ENCODE results near the gene HES4.

HES4 gene

DNA sequence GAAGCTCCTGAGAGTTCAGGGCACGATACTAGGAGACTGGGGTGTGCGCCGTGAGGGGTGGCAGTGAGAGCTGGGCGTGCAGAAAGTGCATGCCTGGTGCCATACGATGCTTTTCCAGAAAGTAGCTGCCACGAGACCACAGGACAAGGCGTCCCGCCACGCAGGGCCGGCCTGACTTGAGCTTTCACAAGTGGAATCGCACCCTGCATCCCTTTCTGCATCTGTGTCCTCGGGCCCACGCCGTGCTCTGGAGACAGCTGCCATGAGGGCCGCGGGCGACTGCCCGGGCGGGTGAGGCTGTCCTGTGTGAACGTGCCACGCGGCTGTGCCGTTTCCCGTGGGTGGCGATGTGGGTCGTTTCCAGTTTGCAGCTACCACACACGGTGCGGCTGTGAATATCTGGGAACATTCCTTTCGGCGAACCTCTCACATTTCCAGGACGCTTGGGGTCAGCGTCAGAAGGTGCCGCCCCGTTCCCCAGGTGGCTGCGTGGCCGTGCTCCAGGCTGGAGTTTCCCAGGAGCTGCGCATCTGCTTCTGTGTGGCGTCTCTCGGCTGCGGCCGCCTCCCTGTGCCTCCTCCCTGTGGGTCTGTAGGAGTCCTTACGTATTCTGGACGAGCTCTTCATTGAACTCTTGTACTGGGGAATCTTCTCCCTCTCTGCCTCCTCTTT lies 17.0 kb downstream of the HES4 start:
- no peak overlapping the region for H3K4me2 ChIP-seq (ENCODE audit: low read length)
- no peak for TF ChIP-seq EZH2 (IDR thresholded peaks at IDR 0.05; ENCODE audit: borderline replicate concordance, low read length)
- H3K27ac ChIP-seq (ENCODE audit: low read depth, low read length, poor library complexity, severe bottlenecking), result no peak overlapping the region
- no peaks in the 10 kb centered on the region for H3F3A ChIP-seq (ENCODE audit: insufficient read depth, low read length)
- H3K79me2 ChIP-seq (ENCODE audit: insufficient read depth, low read length), result no peaks in the 10 kb centered on the region
- no peaks in the 10 kb centered on the region for H4K20me1 ChIP-seq (ENCODE audit: insufficient read depth, low read length)
- no peak overlapping the region for H2AFZ ChIP-seq (ENCODE audit: low read length)
- H3K4me3 ChIP-seq (ENCODE audit: low read depth, low read length, poor library complexity, severe bottlenecking), result no peak overlapping the region
- H3K4me1 ChIP-seq (ENCODE audit: insufficient read depth, low read length, severe bottlenecking), result no peaks in the 10 kb centered on the region
- no peak overlapping the region for H3K9ac ChIP-seq (ENCODE audit: low read length)
- no peaks in the 10 kb centered on the region for H3K36me3 ChIP-seq (ENCODE audit: insufficient read depth, low read length)
- H3K9me2 ChIP-seq (ENCODE audit: low read depth, low read length), result no peaks in the 10 kb centered on the region
- no peaks in the 10 kb centered on the region for H3K9me3 ChIP-seq (ENCODE audit: low read length)
- no peaks in the 10 kb centered on the region; the same call in 1 of the 2 replicates for H3K27me3 ChIP-seq (ENCODE audit: insufficient read depth, low read length)

DNA sequence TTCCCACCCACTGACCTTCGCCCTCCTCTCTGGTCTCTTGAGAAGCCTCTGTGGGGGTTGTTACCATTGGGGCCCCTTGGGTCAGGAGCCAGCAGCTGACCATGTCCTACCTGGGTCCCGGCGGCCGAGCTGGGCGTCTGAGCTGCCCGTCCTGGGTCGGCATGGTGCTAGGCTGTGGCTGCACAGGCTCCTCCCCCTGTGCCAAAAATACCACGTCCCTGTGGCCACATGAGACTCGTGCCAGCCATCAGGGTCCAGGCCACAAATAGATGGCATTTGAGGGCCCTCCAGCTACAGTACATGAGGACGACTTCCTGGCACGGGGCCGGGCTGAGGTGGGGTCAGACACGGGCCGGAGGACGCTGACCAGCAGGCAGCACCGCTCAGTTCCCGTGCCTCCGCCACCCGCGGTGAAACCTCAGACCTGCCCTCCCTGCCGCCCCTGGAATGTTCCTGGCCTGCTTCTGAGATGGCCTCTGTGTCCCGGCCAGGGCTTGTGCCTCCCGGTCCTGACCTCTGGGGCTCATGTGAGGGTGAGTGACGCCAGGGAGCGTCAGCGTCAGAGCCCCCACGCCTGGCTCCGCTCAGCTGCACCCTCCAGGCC lies 17.8 kb downstream of the HES4 start, which contains the start of gene PERM1:
TSS of gene PERM1 (minus strand) at position 139 of the 604 bp plus-strand sequence. CDS start 1,064 bp downstream, outside the sequence.
- no peak for TF ChIP-seq EZH2 (IDR thresholded peaks at IDR 0.05; ENCODE audit: borderline replicate concordance, low read length)
- TF ChIP-seq, protein P1, sequence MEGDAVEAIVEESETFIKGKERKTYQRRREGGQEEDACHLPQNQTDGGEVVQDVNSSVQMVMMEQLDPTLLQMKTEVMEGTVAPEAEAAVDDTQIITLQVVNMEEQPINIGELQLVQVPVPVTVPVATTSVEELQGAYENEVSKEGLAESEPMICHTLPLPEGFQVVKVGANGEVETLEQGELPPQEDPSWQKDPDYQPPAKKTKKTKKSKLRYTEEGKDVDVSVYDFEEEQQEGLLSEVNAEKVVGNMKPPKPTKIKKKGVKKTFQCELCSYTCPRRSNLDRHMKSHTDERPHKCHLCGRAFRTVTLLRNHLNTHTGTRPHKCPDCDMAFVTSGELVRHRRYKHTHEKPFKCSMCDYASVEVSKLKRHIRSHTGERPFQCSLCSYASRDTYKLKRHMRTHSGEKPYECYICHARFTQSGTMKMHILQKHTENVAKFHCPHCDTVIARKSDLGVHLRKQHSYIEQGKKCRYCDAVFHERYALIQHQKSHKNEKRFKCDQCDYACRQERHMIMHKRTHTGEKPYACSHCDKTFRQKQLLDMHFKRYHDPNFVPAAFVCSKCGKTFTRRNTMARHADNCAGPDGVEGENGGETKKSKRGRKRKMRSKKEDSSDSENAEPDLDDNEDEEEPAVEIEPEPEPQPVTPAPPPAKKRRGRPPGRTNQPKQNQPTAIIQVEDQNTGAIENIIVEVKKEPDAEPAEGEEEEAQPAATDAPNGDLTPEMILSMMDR (IDR thresholded peaks at IDR 0.05; ENCODE audit: low read length), result no peak
- Histone ChIP-seq H3K79me2 (ENCODE audit: insufficient read depth, low read length) (no peaks in the 10 kb centered on the region), H2AFZ (ENCODE audit: low read length) (no peak within 1 kb of the TSS), H3K36me3 (ENCODE audit: insufficient read depth, low read length) (no peaks in the 10 kb centered on the region), H3K4me1 (ENCODE audit: insufficient read depth, low read length, severe bottlenecking) (no peaks in the 10 kb centered on the region), H3K9me3 (ENCODE audit: low read length) (no peaks in the 10 kb centered on the region), H3K27ac (ENCODE audit: low read depth, low read length, poor library complexity, severe bottlenecking) (no peak within 1 kb of the TSS), H3K27me3 (ENCODE audit: insufficient read depth, low read length) (no peaks in the 10 kb centered on the region; the same call in 1 of the 2 replicates), H3K4me3 (ENCODE audit: low read depth, low read length, poor library complexity, severe bottlenecking) (no peak within 1 kb of the TSS), H3K9ac (ENCODE audit: low read length) (no peak within 1 kb of the TSS), H3F3A (ENCODE audit: insufficient read depth, low read length) (no peaks in the 10 kb centered on the region), H4K20me1 (ENCODE audit: insufficient read depth, low read length) (no peaks in the 10 kb centered on the region), H3K9me2 (ENCODE audit: low read depth, low read length) (no peaks in the 10 kb centered on the region), H3K4me2 (ENCODE audit: low read length) (no peak within 1 kb of the TSS)

- Histone ChIP-seq H3K36me3 (ENCODE audit: insufficient read depth, low read length) (no peaks in the 10 kb centered on the region), H3K9me2 (ENCODE audit: low read depth, low read length) (no peaks in the 10 kb centered on the region), H3K4me2 (ENCODE audit: low read length) (no peak overlapping the region), H3K79me2 (ENCODE audit: insufficient read depth, low read length) (no peaks in the 10 kb centered on the region), H4K20me1 (ENCODE audit: insufficient read depth, low read length) (no peaks in the 10 kb centered on the region), H3K9ac (ENCODE audit: low read length) (no peak overlapping the region), H3K27me3 (ENCODE audit: insufficient read depth, low read length) (no peaks in the 10 kb centered on the region; the same call in 1 of the 2 replicates), H2AFZ (ENCODE audit: low read length) (no peak overlapping the region), H3K4me3 (ENCODE audit: low read depth, low read length, poor library complexity, severe bottlenecking) (no peak overlapping the region), H3K27ac (ENCODE audit: low read depth, low read length, poor library complexity, severe bottlenecking) (no peak overlapping the region), H3K9me3 (ENCODE audit: low read length) (no peaks in the 10 kb centered on the region), H3K4me1 (ENCODE audit: insufficient read depth, low read length, severe bottlenecking) (no peaks in the 10 kb centered on the region), H3F3A (ENCODE audit: insufficient read depth, low read length) (no peaks in the 10 kb centered on the region)
- TF ChIP-seq, protein P1 (IDR thresholded peaks at IDR 0.05; ENCODE audit: low read length), result no peak
- no peak for TF ChIP-seq EZH2 (IDR thresholded peaks at IDR 0.05; ENCODE audit: borderline replicate concordance, low read length)
Observed at GRCh38 chr1:981491-981954, 18.4 kb downstream of the HES4 start.

Data from OCI-LY1 (cell line).